ENCODE data around the gene NID1.
"Not testable (repeated sequence)": the region's sequence is repeated elsewhere in the genome, so short reads cannot be mapped to it uniquely, and the experiment has no call there.

The NID1 gene, protein sequence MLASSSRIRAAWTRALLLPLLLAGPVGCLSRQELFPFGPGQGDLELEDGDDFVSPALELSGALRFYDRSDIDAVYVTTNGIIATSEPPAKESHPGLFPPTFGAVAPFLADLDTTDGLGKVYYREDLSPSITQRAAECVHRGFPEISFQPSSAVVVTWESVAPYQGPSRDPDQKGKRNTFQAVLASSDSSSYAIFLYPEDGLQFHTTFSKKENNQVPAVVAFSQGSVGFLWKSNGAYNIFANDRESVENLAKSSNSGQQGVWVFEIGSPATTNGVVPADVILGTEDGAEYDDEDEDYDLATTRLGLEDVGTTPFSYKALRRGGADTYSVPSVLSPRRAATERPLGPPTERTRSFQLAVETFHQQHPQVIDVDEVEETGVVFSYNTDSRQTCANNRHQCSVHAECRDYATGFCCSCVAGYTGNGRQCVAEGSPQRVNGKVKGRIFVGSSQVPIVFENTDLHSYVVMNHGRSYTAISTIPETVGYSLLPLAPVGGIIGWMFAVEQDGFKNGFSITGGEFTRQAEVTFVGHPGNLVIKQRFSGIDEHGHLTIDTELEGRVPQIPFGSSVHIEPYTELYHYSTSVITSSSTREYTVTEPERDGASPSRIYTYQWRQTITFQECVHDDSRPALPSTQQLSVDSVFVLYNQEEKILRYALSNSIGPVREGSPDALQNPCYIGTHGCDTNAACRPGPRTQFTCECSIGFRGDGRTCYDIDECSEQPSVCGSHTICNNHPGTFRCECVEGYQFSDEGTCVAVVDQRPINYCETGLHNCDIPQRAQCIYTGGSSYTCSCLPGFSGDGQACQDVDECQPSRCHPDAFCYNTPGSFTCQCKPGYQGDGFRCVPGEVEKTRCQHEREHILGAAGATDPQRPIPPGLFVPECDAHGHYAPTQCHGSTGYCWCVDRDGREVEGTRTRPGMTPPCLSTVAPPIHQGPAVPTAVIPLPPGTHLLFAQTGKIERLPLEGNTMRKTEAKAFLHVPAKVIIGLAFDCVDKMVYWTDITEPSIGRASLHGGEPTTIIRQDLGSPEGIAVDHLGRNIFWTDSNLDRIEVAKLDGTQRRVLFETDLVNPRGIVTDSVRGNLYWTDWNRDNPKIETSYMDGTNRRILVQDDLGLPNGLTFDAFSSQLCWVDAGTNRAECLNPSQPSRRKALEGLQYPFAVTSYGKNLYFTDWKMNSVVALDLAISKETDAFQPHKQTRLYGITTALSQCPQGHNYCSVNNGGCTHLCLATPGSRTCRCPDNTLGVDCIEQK

DNA sequence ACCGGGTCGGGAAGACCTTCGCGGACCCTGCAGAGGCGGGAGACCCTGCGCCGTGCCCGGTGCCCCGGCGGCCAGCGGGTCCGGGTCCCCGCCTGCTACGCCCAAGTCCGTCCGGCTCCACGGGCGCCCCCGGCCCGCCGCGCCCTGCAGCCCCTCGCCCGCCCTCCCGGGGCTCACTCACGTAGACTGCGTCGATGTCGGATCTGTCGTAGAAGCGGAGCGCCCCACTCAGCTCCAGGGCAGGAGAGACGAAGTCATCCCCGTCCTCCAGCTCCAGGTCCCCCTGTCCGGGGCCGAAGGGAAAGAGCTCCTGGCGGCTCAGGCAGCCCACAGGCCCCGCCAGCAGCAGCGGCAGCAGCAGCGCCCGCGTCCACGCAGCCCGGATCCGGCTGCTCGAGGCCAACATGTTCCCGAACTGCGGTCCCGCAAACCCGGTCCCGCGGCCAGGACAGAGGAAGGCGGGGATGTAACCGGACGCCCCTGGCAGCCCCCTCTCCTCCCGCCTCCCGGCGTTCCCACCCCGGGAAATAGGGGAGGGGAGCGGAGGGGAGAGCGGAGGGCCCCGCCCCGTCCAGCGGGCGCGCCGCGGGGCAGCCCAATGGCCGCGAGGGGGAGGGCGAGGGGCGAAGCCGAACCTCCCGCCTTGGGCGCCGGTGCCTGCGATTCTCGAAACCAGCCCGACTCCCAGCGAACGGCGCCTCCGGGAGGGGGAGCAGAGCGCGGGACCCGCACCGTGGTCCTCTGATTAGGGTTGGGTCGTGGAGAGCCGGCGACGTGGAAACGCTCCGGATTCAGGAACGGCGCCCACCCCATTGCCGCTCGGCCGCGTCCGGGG lies at the start of gene NID1:
Gene NID1 (minus strand): TSS at position 417 of the 835 bp plus-strand sequence. CDS start 11 bp downstream, at position 406.
- peak; percentile 22 for DNase-seq

DNA sequence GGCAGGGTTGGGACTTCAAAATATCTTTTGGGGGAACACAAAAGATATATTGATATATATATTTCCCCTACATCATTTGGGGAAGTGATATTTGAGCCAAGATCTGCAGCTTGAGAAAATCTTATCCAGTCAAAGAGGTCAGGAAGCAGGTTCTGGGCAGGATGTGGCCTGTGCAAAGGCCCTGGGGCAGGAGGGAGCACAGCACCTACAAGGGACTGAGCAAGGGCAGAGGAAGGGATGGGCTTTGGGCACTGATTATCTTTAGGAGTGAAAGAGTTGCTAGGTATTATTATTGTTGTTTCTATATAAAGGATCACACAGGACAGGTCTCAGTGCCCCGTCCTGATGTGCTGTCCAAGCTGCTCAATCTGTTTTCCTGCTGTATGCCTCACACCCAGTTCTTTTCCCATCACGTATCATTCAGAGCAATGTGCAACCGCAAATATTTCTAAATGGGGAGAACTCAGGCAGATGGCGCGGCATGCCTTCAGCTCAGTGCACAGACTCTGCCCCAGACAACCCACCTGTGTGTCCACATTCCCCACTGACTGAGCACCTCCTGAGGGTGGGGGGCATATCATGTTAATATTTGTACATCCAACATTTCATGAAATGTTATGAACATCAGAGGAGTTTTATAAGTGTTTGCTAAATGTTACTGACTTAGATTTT lies 49.3 kb upstream of the NID1 start:
- no peak for DNase-seq

DNA sequence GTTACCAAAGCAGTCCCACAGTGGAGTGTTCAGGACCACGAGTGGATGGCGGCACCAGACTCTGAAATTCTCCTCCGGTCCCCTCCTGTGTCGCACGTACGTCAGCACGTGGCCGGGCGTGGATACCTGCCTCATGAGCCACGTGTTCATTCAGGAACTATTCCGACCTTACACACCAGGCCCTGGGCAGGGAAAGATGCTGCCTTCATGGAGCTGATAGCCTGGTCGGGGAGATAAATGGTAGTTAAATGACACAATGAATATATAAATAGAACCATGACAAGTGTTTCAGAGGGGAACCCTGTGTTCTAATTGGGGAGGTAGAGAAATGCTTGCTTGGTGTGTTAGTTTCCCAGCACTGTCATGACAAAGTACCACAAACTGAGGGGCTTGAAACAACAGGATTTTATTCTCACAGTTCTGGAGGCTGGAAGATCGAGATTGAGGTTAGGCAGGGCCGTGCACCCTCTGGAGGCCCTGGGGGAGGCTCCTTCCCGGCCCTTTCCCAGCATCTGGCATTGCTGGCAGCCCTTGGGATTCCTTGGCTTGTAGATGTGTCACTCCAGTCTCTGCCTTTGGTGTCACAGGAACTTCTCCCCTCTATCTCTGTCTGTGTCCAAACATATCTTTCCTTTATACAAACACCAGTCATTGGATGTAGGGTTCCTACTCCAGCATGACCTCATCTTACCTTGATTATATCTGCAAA lies 48.6 kb upstream of the NID1 start:
- DNase-seq = no peak

DNA sequence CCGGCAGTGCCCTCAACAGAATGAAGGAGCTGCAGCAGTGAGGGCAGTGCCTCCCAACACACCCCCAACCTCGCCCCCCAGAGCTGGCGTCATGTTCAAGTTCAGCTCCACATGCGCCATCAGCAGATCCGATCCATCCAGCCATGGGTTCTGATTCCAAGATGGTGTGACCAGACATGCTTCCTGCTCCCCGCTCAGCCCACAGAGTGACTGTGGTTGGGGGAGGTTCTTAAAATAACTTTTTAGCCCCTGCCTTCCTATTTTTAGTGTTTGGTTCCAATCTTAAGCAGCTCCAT lies 47.4 kb upstream of the NID1 start:
- no peak for DNase-seq

DNA sequence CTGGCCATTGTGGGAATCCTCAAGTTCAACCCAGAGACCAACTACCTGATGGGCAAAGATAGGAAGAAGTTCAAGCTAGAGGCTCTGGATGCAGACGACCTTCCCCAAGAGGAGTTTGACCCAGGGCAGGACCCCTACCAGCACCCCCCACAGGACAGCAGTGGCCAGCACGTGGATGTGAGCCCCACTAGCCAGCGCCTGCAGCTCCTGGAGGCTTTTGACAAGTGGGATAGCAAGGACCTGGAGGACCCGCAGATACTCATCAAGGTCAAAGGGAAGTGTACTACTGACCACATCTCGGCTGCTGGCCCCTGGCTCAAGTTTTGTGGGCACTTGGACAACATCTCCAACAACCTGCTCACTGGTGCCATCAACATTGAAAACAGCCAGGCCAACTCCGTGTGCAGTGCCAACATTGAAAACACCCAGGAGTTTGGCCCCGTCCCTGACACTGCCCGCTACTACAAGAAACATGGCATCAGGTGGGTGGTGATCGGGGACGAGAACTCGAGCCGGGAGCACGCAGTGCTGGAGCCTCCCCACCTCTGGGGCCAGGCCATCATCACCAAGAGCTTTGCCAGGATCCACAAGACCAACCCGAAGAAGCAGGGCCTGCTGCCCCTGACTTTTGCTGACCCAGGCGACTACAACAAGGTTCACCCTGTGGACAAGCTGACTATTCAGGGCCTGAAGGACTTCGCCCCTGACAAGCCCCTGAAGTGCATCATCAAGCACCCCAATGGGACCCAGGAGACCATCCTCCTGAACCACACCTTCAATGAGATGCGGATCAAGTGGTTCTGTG lies 46.8 kb upstream of the NID1 start:
- DNase-seq = no peak

DNA sequence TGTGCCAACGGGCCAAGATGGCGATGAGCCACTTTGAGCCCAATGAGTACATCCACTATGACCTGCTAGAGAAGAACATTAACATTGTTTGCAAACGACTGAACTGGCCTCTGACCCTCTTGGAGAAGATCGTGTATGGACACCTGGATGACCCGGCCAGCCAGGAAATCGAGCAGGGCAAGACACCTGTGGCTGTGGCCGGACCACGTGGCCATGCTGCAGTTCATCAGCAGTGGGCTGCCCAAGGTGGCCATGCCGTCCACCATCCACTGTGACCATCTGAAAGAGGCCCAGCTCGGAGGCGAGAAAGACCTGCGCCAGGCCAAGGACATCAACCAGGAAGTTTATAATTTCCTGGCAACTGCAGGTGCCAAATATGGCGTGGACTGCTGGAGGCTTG lies 45.2 kb upstream of the NID1 start:
- no peak for DNase-seq

DNA sequence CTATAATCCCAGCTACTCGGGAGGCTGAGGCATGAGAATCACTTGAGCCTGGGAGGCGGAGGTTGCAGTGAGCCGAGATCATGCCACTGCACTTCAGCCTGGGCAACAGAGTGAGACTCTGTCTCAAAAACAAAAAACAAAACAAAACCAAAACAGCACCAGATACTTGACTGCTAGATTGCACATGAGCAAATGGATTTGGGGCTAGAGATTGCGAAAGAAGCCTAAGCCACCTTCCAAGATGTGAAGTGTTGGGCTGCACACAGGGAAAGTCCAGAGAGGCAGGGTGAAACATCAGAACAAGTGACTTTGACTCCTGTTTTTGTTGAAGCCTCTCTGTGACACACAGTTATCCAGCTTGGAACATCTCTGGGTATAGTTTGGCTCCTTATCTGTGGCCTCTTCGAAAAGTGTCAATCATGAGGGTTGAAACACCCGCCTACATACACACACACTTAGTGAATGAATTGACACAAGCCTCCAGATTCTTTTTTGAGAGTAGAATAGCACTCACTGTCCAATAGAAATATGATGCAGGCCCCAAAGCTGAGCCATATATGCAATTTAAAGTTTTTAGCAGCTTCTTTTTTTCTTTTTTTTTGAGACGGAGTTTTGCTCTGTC lies 43.2 kb upstream of the NID1 start:
- no peak for DNase-seq

DNA sequence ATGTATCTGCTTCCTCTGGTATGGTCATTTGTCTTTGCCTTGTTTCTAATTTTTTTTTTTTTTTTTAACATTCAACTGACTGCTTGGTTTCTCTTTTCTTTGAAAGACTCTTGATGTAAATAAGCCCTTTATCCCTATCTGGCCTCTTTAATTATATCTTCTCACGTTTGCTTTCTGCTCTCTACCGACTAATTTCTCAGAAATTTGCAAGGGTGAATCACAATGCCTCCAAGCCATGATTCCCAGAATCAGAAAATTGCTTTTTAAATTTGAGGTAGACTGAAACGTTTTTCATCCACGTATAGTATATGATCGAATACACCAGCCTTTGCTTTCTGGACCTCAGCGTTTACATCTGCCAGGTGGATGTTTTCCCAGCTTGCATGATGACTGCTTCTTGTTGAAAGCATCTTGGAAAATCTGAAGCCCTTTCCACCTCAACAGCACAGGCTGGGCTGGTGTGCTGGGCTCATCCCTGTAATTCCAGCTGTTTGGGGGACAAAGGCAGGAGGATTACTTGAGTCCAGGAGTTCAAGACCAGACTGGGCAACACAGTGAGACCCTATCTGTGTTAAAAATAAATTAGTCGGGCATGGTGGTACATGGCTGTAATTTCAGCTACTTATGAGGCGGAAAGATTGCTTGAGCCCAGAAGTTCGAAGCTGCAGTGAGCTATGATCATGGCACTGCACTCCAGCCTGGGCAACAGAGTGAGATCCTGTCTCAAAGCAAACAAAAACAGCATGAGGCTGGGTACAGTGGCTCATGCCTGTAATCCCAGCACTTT lies 42.4 kb upstream of the NID1 start:
- DNase-seq = no peak

DNA sequence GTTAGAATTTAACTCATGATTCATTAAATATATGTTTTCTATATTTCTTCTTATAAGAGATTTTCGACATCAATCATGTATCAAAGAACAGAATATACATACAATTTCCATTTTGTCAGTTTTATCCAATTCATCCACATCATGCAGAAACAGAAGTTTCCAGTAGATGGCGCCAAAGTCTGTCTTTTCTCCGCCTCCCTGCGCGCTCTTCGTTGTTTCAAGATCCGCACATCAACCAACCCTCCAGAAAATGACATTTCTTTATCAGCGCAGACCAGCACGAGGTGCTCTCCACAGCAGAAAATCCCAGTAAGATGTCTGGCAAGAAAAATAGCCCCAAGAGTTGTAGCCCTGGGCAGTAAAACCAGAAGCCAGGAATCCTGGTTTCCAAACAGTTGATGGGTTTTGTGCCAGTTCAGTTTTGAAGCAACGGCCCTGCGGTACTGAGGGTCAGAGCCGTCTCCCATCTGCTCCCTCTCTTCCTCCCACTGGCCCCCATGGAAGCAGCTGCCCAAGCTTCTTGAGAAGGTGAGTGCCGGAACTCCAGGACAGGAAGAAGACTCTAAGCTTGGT lies 38.8 kb upstream of the NID1 start:
- DNase-seq = no peak

DNA sequence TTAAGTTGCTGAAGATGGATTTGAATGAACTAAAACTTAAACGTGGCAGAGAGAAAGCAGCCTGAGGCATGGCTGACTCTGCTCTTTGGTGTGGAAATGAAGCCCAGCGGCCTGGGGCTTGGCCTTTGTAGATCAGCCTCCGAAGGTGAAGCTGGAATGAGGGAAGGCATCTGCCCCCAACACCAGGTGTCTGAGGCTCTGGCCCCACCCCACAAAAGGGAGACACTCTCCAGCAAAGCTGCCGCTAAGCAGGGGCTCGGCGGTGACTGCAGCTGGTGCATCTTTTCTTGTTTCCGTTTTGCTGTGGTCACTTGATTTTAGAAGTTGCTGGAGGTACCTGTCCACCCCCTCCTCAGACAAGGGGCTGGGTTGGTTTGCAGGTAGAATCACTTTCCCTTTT lies 38.2 kb upstream of the NID1 start:
- DNase-seq = no peak

DNA sequence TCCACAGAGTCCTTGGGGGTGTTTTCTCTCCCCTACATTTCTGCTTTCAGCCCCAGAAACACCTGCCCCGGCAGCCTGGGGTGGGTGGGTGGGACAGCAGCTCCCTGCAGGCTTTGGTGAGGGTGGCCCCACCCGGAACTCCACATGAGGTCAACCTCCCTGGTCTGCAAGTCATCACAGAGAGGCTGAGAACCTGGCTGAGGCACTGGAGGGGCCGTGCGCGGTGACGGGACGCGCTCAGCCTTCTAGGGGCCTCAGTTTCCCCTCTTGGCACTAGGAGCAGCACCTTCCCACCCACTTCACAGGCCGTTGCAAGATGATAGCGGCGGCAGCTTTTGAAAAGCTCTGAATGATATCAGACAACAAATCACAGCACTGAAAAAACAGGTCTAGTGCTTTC lies 37.7 kb upstream of the NID1 start:
- DNase-seq = no peak

DNA sequence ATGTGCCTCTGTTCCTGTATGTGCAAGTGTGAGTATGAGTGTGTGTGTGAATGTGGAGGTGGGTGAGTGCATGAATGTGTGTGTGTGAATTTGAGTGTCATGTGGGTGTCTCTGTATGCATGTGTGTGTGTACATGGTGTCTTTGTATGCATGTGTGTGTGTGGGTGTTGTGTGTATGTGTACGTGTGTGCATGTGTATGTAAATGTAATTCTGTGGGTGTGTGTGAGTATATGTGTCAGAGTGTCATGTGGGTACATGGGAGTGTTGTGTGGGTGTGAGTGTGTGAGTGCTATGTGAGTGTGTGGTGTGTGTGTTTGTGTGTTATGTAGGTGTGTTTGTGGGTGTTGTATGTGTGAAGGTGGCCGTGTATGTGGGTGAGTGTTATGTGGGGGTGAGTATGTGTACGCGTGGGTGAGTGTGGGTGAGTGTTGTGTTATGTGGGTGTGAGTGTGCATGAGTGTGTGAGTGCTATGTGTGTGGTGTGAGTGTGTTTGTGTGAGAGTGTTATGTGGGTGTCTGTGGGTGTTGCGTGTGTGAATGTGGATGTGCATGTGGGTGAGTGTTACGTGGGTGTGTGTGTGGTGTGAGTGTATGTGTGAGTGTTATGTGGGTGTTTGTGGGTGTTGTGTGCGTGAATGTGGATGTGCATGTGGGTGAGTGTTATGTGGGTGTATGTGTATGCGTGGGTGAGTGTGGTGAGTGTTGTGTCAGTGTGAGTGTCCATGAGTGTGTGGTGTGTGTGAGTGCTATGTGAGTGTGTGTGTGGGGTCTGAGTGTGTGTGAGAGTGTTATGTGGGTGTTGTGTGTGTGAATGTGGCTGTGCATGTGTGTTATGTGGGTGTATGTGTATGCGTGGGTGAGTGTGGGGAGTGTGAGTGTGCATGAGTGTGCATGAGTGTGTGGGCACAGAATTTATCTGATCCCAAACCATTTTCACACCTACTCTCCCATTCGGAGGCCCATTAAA lies 36.6 kb upstream of the NID1 start:
- no peak for DNase-seq

DNA sequence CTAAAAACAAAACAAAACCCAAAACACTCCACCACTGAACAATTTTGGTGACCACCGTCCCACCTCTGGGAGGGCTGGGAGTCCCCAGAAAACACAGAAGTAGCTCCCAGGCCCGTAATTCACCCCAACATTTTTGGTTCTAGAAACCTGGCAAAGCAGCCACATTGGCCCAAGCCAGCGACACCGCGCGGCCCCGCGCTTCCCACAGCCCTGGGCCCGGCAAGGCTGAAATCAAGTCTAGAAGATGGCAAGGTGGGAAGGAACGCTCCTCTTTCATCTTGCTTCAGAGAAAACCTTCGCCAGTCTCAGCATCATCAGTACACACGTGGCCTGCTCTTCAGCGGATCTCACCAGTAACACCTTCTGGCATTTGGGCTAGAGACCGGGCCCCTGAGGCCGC lies 35.9 kb upstream of the NID1 start:
- no peak for DNase-seq

DNA sequence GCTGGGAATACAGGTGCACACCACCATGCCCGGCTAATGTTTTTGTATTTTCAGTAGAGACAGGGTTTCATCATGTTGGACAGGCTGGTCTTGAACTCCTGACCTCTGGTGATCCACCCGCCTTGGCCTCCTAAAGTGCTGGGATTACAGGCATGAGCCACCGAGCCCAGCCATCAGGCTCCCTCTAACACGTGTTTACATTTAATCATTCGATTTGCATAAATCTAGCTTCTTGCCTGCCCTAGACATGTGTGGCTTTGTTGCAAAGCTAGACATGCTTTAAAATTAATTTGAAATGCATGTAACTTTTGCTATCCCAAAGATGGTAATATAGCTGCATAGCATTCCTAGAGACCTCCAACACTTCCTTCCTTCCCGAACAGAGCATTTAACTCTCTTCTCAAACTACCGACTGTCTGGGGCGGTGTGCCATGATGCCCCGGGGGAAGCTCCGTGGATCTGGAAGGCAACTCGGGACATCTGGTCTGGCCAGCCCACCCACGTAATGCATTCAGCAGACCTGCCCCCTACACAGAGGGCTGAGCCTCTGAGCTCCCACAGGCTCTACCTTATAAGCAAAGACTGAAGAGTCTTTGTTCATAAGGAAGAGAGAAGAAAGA lies 34.6 kb upstream of the NID1 start:
- DNase-seq = no peak

DNA sequence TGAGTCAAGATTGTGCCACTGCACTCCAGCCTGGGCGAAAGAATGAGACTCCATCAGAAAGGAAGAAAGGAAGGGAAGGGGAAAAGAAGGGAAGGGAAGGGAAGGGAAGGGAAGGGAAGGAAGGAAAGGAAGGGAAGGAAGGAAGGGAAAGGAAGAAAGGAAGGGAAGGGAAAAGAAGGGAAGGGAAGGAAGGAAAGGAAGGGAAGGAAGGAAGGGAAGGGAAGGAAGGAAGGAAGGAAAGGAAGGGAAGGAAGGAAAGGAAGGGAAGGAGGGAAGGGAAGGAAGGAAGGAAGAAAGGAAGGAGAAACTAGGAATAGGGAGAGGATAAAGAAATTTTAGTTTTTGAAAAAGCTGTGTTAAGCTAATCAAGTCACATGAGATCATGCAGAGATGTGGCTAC lies 33.4 kb upstream of the NID1 start:
- no peak for DNase-seq

DNA sequence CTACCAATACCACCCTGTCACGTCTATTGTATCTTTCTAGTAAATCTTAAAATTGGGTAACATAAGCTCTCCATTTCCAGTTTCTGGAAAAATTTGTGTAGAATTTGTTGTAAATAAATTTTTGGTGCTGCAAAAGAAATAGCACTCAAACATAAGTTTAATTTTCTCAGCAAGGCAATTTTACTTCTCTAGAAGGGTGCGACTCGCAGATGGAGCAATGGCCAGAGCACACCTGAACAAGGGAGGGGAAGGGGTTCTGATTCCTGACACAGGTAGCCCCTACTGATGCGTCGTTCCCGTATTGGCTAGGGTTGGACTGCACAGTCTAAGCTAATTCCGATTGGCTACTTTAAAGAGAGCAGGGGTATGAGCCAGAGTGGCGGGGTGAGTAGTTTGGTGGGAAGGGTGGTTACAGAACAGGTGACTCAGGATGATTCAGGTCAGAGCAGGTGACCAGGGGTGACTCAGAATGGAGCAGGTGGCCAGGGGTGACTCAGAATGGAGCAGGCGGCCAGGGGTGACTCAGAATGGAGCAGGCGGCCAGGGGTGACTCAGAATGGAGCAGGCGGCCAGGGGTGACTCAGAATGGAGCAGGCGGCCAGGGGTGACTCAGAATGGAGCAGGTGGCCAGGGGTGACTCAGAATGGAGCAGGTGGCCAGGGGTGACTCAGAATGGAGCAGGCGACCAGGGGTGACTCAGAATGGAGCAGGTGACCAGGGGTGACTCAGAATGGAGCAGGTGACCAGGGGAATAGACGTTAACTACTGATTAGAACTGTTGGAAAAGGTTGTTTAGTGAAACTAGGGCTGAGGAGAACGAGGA lies 32.0 kb upstream of the NID1 start:
- DNase-seq = not testable (repeated sequence)

All from NCI-H1105 treated with DMSO at 0.1 percent for 48 hours (cell line).